ENCODE data around the gene COL23A1. TPM values are rescaled to one million over a fixed set of nuclear protein-coding genes. Genes with fewer than 3 reads are reported as not detected.

The COL23A1 gene
- polyA plus RNA-seq, 3 donors: 0.11 to 0.21 TPM; not detected in 1

DNA sequence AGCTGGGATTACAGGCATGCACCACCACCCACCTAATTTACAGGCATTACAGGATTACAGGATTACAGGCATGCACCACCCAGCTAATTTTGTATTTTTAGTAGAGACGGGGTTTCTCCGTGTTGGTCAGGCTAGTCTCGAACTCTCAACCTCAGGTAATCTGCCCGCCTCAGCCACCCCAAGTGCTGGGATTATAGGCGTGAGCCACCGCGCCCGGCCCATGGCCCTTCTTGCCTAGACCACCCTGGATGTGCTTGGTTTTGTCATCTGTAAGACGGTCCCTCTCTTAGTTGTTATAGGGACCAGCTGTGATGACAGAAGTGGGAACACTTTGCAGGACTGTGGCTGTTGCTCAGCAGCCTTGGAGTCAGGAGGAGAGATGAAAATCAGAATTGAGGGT is 354.1 kb downstream of the COL23A1 start:
- Histone ChIP-seq H2AFZ (ENCODE audit: insufficient read depth, low read depth, low read length, poor library complexity, severe bottlenecking) (no peak overlapping the region), H3K27me3 (ENCODE audit: control insufficient read depth in 2 of 2, insufficient read depth in 2 of 2, low read length in 2 of 2) (no peaks in the 10 kb centered on the region), H3K4me2 (replicated peaks; ENCODE audit: extremely low read depth, low read length, poor library complexity, severe bottlenecking) (no peak overlapping the region), H3K36me3 (replicated peaks in 1 of 2; ENCODE audit: control insufficient read depth in 1 of 2, insufficient read depth in 2 of 2, low read length in 2 of 2) (peaks cover 0 to 2% of the 10 kb centered on the region in 2 donors), H4K20me1 (ENCODE audit: insufficient read depth, low read length) (peaks cover 9% of the 10 kb centered on the region), H3K4me1 (ENCODE audit: control insufficient read depth in 1 of 2, insufficient read depth in 2 of 2, low read length in 2 of 2) (peaks cover 77 to 90% of the 10 kb centered on the region in 2 donors), H3K9me3 (replicated peaks in 1 of 2; ENCODE audit: control insufficient read depth in 1 of 2, insufficient read depth in 1 of 2, low read length in 2 of 2) (no peaks in the 10 kb centered on the region), H3K79me2 (ENCODE audit: insufficient read depth, low read length) (peaks cover 11% of the 10 kb centered on the region), H3K27ac (ENCODE audit: low read depth in 1 of 2, low read length in 2 of 2) (no peak overlapping the region), H3K4me3 (replicated peaks in 1 of 3; ENCODE audit: low read depth in 2 of 3, low read length in 3 of 3) (no peak overlapping the region), H3K9ac (ENCODE audit: insufficient read depth, low read length, poor library complexity, severe bottlenecking) (no peak overlapping the region)
- peaks cover 0 to 4% (median 0%) of the 10 kb centered on the region in 7 donors for H3K9me3 Mint-ChIP-seq
- peaks cover 0 to 2% (median 0%) of the 10 kb centered on the region in 3 donors for H3K27me3 Mint-ChIP-seq (ENCODE audit: low read depth in 3 of 3)
- H3K4me1 Mint-ChIP-seq: peaks cover 75% of the 10 kb centered on the region
- WGBS (ENCODE audit: insufficient coverage): 94% methylated on average over 6 of the region's 9 CpGs
- H3K4me3 Mint-ChIP-seq: no peak overlapping the region
- intact Hi-C loops (cut with micrococcal nuclease): no loop called here
- DNase-seq: no peak
- TF ChIP-seq, protein P1, sequence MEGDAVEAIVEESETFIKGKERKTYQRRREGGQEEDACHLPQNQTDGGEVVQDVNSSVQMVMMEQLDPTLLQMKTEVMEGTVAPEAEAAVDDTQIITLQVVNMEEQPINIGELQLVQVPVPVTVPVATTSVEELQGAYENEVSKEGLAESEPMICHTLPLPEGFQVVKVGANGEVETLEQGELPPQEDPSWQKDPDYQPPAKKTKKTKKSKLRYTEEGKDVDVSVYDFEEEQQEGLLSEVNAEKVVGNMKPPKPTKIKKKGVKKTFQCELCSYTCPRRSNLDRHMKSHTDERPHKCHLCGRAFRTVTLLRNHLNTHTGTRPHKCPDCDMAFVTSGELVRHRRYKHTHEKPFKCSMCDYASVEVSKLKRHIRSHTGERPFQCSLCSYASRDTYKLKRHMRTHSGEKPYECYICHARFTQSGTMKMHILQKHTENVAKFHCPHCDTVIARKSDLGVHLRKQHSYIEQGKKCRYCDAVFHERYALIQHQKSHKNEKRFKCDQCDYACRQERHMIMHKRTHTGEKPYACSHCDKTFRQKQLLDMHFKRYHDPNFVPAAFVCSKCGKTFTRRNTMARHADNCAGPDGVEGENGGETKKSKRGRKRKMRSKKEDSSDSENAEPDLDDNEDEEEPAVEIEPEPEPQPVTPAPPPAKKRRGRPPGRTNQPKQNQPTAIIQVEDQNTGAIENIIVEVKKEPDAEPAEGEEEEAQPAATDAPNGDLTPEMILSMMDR (IDR thresholded peaks at IDR 0.05): no peak
- H3K27ac Mint-ChIP-seq: peak overlapping the region in 2 of 7 donors; percentile 30 to 67
- peaks cover 3 to 4% of the 10 kb centered on the region in 2 donors for H3K36me3 Mint-ChIP-seq

DNA sequence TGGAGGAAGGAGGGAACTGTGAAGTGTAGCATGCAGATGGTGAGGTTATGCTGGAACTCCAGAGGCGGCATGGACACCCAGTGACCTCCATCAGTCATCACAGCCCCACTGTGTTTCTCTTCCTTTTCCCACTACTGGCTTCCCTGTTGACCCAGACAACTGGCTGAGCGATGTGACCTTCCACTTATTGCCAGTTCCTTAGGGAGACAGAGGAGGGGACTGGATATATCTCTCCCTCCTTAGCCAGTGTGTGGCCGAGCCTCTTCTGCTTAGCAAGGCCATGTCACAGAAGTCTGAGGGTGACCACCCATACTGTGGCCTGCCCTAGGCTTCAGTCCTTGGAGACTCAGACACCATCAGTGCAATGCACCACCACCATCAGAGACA is 354.6 kb downstream of the COL23A1 start:
- no peak for DNase-seq

More for the DNA sequence above, 354.6 kb downstream of the COL23A1 start:
- Histone ChIP-seq H3K9me3 (replicated peaks in 1 of 2; ENCODE audit: control insufficient read depth in 1 of 2, insufficient read depth in 1 of 2, low read length in 2 of 2) (no peaks in the 10 kb centered on the region), H3K4me1 (ENCODE audit: control insufficient read depth in 1 of 2, insufficient read depth in 2 of 2, low read length in 2 of 2) (peaks cover 77 to 90% of the 10 kb centered on the region in 2 donors), H3K9ac (ENCODE audit: insufficient read depth, low read length, poor library complexity, severe bottlenecking) (no peak overlapping the region), H3K4me2 (replicated peaks; ENCODE audit: extremely low read depth, low read length, poor library complexity, severe bottlenecking) (no peak overlapping the region), H4K20me1 (ENCODE audit: insufficient read depth, low read length) (peaks cover 14% of the 10 kb centered on the region), H3K36me3 (replicated peaks in 1 of 2; ENCODE audit: control insufficient read depth in 1 of 2, insufficient read depth in 2 of 2, low read length in 2 of 2) (peaks cover 0 to 7% of the 10 kb centered on the region in 2 donors), H3K4me3 (replicated peaks in 1 of 3; ENCODE audit: low read depth in 2 of 3, low read length in 3 of 3) (no peak overlapping the region), H3K27ac (ENCODE audit: low read depth in 1 of 2, low read length in 2 of 2) (no peak overlapping the region), H2AFZ (ENCODE audit: insufficient read depth, low read depth, low read length, poor library complexity, severe bottlenecking) (no peak overlapping the region), H3K79me2 (ENCODE audit: insufficient read depth, low read length) (peaks cover 16% of the 10 kb centered on the region), H3K27me3 (ENCODE audit: control insufficient read depth in 2 of 2, insufficient read depth in 2 of 2, low read length in 2 of 2) (no peaks in the 10 kb centered on the region)
- peaks cover 75% of the 10 kb centered on the region for H3K4me1 Mint-ChIP-seq
- intact Hi-C loops (cut with micrococcal nuclease): no loop called here
- no CpG with 5 or more reads among the region's 3 CpGs for WGBS (ENCODE audit: insufficient coverage)
- peaks cover 0 to 2% (median 0%) of the 10 kb centered on the region in 3 donors for H3K27me3 Mint-ChIP-seq (ENCODE audit: low read depth in 3 of 3)
- H3K36me3 Mint-ChIP-seq: peaks cover 8 to 10% of the 10 kb centered on the region in 2 donors
- H3K27ac Mint-ChIP-seq: no peak overlapping the region
- H3K9me3 Mint-ChIP-seq: peaks cover 0 to 2% (median 0%) of the 10 kb centered on the region in 7 donors
- no peak overlapping the region for H3K4me3 Mint-ChIP-seq
- TF ChIP-seq, protein P1 (IDR thresholded peaks at IDR 0.05): no peak
